ENCODE measurements around the gene MRPL40. TPM values are rescaled to one million over a fixed set of nuclear protein-coding genes. Genes with fewer than 3 reads are reported as not detected.

The MRPL40 gene
- total RNA-seq, 1 donor from 2014 or later, result 34.8 TPM

DNA sequence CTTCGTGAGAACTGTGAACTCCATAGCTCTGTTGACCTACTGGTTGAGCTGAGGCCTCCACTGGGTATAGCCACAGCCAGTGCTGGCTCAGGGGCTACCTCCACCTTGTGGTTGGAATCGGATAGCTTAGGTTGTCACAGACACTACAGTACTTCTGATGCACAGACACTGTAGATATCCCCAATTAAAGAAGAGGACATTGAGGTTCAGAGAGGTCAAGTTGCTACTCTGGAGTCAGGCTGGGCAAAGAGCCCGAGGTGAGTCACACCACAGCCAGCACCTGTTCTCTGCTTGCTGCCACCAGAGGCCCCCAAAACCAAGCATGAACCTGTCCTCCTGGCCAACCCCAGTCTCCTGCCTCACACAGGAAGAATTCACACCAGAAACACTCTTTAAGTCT is 41.2 kb downstream of the MRPL40 start:
- Mint-ChIP-seq H3K27me3 (ENCODE audit: low read depth) (no peaks in the 10 kb centered on the region), H3K27ac (no peak overlapping the region), H3K4me3 (ENCODE audit: low read depth) (no peak overlapping the region), H3K36me3 (ENCODE audit: low read depth) (peaks cover 63% of the 10 kb centered on the region), H3K4me1 (ENCODE audit: low read depth) (peaks cover 18% of the 10 kb centered on the region), H3K9me3 (no peaks in the 10 kb centered on the region)
- DNase-seq (ENCODE audit: low spot score), result no peak
- intact Hi-C loops (cut with micrococcal nuclease), result loop anchor here (10.0 kb wide), 1 partner anchor 329 kb away; the partner anchor contains the start of gene ESS2

DNA sequence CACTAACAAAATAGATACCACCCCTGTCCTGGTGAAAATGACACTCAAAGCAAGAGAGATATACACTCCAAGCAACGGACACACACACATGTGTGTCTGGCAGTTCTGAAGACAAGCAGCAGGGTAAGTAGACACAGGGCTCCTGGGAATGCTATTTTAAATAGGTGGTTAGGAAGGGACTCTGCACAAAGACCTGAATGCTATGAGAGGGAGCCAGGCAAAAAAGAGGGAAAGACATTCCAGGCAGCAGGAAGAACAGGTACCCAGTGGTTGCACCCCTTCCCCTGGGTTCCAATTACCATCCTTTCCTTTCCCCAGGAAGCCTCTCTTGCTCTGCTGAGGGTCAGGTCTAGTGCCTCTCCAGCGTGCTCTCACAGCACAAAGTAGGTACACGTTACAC is 43.7 kb downstream of the MRPL40 start:
- DNase-seq (ENCODE audit: low spot score), result no peak
- Mint-ChIP-seq H3K4me1 (ENCODE audit: low read depth) (peaks cover 24% of the 10 kb centered on the region), H3K9me3 (no peaks in the 10 kb centered on the region), H3K27ac (peak overlapping the region; percentile 40), H3K4me3 (ENCODE audit: low read depth) (no peak overlapping the region), H3K27me3 (ENCODE audit: low read depth) (no peaks in the 10 kb centered on the region), H3K36me3 (ENCODE audit: low read depth) (peaks cover 51% of the 10 kb centered on the region)
- intact Hi-C loops (cut with micrococcal nuclease), result loop anchor here (5.0 to 10.0 kb wide), 2 partner anchors 101 to 331 kb away; partner anchors contain the start of gene ESS2

DNA sequence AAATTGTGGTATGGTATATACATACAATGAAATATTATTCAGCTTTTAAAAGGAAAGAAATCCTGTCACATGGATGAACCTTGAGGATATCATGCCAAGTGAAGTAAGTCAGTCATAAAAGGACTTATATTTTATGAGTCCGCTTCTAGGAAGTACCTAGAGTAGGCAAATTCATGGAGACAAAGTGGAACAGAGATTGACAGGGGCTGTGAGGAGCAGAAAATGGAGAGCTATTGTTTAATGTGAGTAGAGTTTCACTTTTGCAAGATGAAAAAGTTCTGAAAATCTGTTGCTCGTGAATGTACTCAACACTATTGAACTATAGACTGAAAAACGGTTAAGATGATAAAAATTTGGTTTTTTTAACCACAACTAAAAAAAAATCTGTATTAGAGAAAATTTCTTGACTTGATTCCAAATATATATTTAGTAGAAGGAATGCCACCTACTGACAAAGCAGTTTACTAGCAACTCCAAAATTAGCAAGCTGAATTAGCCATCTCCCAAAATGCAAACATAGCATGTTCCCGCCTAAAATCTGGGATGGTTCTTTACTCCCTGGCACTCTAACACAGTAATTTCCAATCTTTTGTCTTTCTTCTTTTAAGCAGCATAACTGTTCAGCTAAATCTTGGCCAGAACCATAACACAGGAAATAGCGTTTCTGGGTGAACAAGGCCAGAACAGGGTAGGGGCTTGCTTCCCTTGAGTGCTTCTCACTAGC is 45.1 kb downstream of the MRPL40 start:
- DNase-seq (ENCODE audit: low spot score), result no peak
- Mint-ChIP-seq H3K4me1 (ENCODE audit: low read depth) (peaks cover 24% of the 10 kb centered on the region), H3K9me3 (no peaks in the 10 kb centered on the region), H3K36me3 (ENCODE audit: low read depth) (peaks cover 38% of the 10 kb centered on the region), H3K27me3 (ENCODE audit: low read depth) (no peaks in the 10 kb centered on the region), H3K4me3 (ENCODE audit: low read depth) (peak overlapping the region; percentile 99), H3K27ac (peak overlapping the region; percentile 78)
- intact Hi-C loops (cut with micrococcal nuclease), result loop anchor here (2.0 to 10.0 kb wide), 4 partner anchors 100 to 333 kb away; partner anchors contain the start of genes ESS2 and SLC25A1

DNA sequence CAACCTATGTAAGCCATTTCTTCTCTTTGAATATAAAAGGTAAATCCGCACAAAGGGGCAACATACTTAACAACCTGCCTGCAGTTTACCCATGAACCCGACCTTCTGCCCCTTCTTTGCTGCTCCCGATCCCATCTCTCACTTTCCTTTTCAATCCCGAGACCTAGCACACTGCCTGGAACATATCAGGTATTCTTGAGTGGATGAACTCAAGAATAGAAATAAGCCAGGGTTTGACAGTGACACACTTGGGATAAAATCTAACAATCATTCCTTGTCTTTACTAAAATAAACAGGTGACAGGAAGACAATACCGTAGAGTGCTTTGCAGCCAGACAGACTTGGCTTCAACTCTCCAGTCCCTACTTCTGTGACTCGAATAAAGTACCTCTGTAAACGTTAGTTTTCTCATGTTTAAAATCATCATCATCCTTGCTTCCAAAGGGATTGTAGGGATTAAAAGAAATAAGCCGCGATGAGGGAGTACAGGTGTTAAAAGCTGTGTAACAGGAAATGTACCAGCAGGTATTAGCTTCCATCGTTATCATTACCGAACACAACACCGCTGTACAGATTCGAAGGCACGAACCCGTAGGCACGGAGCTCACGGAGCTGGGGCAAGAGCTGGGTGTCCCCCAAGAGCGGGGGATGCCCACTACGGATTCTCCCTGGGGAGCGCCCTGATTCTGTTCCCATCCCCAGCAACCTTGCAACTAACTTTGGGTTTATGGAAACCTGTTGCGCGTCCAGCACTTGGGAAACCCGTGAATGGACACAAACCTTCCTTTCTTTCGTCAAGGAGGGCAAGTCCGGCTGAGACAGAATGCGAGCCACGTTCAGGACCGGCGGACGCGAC is 45.9 kb downstream of the MRPL40 start:
- Mint-ChIP-seq H3K9me3 (no peaks in the 10 kb centered on the region), H3K36me3 (ENCODE audit: low read depth) (peaks cover 35% of the 10 kb centered on the region)
- peak; percentile 12 for DNase-seq (ENCODE audit: low spot score)

DNA sequence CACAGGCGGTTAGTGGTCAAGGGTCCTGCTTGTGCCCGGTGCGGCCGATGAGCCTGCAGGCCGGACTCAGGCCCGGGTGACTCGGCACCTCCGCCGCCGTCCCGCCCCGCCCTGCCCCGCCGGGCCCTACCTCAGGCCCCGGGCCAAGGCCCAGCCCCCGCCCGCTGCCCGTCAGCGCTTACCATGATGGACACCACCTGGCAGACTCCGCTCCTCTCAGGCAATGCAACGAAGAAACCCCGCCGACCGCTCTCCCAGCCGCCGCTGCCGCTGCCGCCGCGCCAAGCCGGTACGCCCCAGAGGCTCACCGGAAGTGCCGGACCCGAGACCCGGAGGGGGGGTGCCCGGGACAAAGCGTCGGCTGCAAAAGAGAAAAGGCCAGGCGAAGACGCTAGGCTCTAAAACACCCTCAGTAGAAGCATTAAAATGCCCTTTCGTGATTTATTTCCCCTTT is 46.6 kb downstream of the MRPL40 start, which contains the start of gene UFD1:
UFD1 (minus strand) TSS at position 293 of the 454 bp plus-strand sequence; CDS start at position 185, 108 bp downstream.
- Mint-ChIP-seq H3K27me3 (ENCODE audit: low read depth) (no peaks in the 10 kb centered on the region), H3K9me3 (no peaks in the 10 kb centered on the region), H3K36me3 (ENCODE audit: low read depth) (peaks cover 34% of the 10 kb centered on the region), H3K4me3 (ENCODE audit: low read depth) (peak within 1 kb of the TSS; percentile 99), H3K27ac (peak within 1 kb of the TSS; percentile 94), H3K4me1 (ENCODE audit: low read depth) (peaks cover 34% of the 10 kb centered on the region)
- intact Hi-C loops (cut with micrococcal nuclease), result loop anchor here (1.0 to 10.0 kb wide), 6 partner anchors 32 to 334 kb away; partner anchors contain the start of genes C22orf39, ESS2, MRPL40 and SLC25A1
- DNase-seq (ENCODE audit: low spot score), result peak; percentile 81

More for the DNA sequence above, 45.9 kb downstream of the MRPL40 start:
- intact Hi-C loops (cut with micrococcal nuclease), result loop anchor here (2.0 to 10.0 kb wide), 4 partner anchors 99 to 333 kb away; partner anchors contain the start of genes ESS2 and SLC25A1
- Mint-ChIP-seq H3K27me3 (ENCODE audit: low read depth) (no peaks in the 10 kb centered on the region), H3K27ac (peak overlapping the region; percentile 78), H3K4me1 (ENCODE audit: low read depth) (peaks cover 28% of the 10 kb centered on the region), H3K4me3 (ENCODE audit: low read depth) (peak overlapping the region; percentile 99)

DNA sequence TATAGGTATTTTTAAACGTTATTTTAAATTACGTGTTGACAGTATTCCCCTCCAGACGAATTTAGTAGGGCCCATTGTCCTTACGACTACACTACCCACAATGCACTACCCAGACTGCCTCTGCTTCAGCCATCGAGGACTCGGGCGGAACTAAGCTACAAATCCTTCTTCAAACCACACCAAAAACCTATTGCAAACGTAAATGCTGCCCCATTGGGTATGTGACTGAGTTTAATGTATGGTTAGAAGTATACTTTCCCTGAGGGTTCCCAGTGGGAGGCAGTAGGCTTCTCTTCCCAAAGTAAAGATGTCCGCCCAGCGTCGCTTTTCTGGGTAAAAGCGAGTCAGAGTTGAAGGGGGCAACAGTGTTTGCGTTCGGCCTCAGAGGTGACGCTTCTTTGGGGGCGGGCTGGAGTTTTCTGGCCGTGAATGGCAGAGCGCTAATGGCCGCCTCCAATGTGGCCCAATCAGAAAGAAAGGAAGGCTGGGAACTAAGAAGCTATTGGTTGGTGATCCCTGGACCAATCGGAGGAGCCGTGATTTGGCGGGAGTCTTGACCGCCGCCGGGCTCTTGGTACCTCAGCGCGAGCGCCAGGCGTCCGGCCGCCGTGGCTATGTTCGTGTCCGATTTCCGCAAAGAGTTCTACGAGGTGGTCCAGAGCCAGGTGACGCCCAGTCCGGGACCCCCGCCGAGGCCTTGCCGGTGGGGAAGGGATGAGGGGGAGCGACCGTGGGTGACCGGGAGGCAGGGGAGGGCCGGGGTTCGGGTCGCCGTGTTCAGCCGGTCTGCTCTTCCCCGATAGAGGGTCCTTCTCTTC is 47.2 kb downstream of the MRPL40 start, which contains the start of gene CDC45:
CDC45 (plus strand) TSS at position 566 of the 818 bp plus-strand sequence; CDS start at position 615, 49 bp downstream.
- H3K27ac Mint-ChIP-seq, result peak within 1 kb of the TSS; percentile 94
- H3K9me3 Mint-ChIP-seq, result no peaks in the 10 kb centered on the region
- H3K4me3 Mint-ChIP-seq (ENCODE audit: low read depth), result peak within 1 kb of the TSS; percentile 99
- peaks cover 36% of the 10 kb centered on the region for H3K36me3 Mint-ChIP-seq (ENCODE audit: low read depth)
- H3K4me1 Mint-ChIP-seq (ENCODE audit: low read depth), result peaks cover 35% of the 10 kb centered on the region
- H3K27me3 Mint-ChIP-seq (ENCODE audit: low read depth), result no peaks in the 10 kb centered on the region
- DNase-seq (ENCODE audit: low spot score), result peak; percentile 94
- intact Hi-C loops (cut with micrococcal nuclease), result loop anchor here (1.0 to 10.0 kb wide), 6 partner anchors 32 to 335 kb away; partner anchors contain the start of genes C22orf39, ESS2, MRPL40 and SLC25A1

DNA sequence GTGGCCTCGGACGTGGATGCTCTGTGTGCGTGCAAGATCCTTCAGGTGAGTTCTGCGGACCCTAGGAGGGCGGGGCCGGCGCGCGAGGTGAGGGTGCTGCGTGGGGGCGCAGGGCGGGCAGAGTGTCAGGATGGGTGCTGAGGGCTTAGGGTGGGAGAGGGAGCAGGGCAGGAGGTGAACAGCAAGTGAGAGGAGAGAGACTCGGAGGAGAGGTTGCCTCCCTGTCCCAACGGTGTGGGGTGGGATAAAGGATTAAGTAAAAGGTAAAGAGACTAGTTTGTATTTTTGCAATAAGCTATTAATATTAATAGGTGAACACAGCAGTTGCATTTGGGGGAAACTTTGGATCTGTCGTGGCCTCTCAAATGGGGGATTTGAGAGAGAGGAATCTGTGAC is 47.8 kb downstream of the MRPL40 start:
- Mint-ChIP-seq H3K9me3 (no peaks in the 10 kb centered on the region), H3K36me3 (ENCODE audit: low read depth) (peaks cover 38% of the 10 kb centered on the region), H3K4me3 (ENCODE audit: low read depth) (peak overlapping the region; percentile 99), H3K27ac (peak overlapping the region; percentile 94), H3K4me1 (ENCODE audit: low read depth) (peaks cover 39% of the 10 kb centered on the region), H3K27me3 (ENCODE audit: low read depth) (no peaks in the 10 kb centered on the region)
- intact Hi-C loops (cut with micrococcal nuclease), result no loop called here
- DNase-seq (ENCODE audit: low spot score), result no peak

DNA sequence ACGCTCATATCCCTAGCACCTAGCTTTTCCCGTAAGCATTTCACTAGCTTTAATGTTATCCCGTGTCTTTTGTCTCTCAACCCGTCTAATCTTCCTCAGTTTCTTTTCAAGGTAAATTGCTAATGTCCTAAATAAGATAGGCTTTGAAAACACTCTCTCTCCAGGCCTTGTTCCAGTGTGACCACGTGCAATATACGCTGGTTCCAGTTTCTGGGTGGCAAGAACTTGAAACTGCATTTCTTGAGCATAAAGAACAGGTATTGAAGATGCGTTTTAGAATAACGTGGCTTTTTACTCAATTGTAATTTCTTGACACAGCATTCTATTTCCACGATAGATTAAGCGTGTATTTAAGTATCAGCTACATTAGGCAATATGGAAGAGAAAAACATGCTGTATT is 48.4 kb downstream of the MRPL40 start:
- DNase-seq (ENCODE audit: low spot score), result no peak
- no peaks in the 10 kb centered on the region for H3K27me3 Mint-ChIP-seq (ENCODE audit: low read depth)
- peak overlapping the region; percentile 99 for H3K4me3 Mint-ChIP-seq (ENCODE audit: low read depth)
- H3K4me1 Mint-ChIP-seq (ENCODE audit: low read depth), result peaks cover 37% of the 10 kb centered on the region
- H3K36me3 Mint-ChIP-seq (ENCODE audit: low read depth), result peaks cover 36% of the 10 kb centered on the region
- peak overlapping the region; percentile 34 for H3K27ac Mint-ChIP-seq
- intact Hi-C loops (cut with micrococcal nuclease), result no loop called here
- no peaks in the 10 kb centered on the region for H3K9me3 Mint-ChIP-seq

DNA sequence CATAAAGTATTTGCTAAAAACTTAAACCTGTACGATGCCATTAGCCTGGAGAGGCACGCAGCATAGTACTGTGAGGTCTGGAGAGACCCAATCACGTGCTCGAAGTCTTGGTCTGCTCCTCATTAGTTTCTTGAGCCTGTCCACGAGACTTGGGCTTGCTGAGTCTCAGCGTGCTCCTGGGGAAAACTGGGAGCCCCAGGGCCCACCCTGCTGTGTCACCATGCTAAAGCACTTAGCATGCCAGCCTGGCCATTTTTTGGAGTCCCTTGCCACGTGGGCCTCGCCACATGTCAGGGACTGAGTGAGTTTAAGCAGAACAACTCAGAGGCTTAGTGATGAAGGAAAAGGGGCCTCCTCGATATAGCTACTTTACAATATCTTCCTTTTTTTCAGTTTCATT is 50.0 kb downstream of the MRPL40 start:
- no peak for DNase-seq (ENCODE audit: low spot score)
- Mint-ChIP-seq H3K27ac (no peak overlapping the region), H3K4me3 (ENCODE audit: low read depth) (peak overlapping the region; percentile 10), H3K36me3 (ENCODE audit: low read depth) (peaks cover 38% of the 10 kb centered on the region), H3K4me1 (ENCODE audit: low read depth) (peaks cover 29% of the 10 kb centered on the region), H3K9me3 (no peaks in the 10 kb centered on the region), H3K27me3 (ENCODE audit: low read depth) (no peaks in the 10 kb centered on the region)
- intact Hi-C loops (cut with micrococcal nuclease), result no loop called here

DNA sequence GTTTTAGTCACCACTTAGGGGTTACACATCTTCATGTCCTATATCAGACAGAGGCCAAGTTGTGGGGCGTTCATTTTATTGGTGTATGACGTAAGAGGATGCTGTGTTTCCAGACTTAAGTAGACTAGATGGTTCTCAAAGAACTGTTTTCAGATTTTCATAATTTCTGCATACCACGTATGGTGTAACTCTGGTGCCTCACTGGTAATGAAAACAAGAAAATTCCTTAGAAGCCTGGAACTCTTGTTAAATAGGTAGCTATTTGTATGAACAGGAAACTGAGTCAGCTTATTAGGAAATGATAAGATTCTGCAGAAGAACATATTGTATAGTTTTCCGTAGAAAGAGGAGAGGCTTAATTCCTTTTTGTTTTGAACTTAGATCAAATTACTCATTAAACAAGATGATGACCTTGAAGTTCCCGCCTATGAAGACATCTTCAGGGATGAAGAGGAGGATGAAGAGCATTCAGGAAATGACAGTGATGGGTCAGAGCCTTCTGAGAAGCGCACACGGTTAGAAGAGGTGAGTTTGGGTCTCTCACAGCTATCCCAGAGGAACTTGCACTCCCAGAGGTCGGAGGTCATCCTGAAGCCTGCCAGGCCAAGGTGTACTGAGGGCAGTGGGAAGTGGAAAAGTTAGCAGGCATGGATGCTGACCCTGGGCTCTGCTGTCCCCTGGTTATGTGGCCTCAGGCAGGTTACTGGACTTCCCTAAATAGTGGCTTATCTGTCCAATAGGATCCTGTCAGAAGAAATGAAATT is 51.3 kb downstream of the MRPL40 start:
- intact Hi-C loops (cut with micrococcal nuclease), result no loop called here

More for the DNA sequence above, 51.3 kb downstream of the MRPL40 start:
- H3K4me3 Mint-ChIP-seq (ENCODE audit: low read depth), result peak overlapping the region; percentile 53
- peak overlapping the region; percentile 86 for H3K27ac Mint-ChIP-seq
- no peak for DNase-seq (ENCODE audit: low spot score)
- peaks cover 26% of the 10 kb centered on the region for H3K4me1 Mint-ChIP-seq (ENCODE audit: low read depth)
- peaks cover 48% of the 10 kb centered on the region for H3K36me3 Mint-ChIP-seq (ENCODE audit: low read depth)
- H3K9me3 Mint-ChIP-seq, result no peaks in the 10 kb centered on the region
- no peaks in the 10 kb centered on the region for H3K27me3 Mint-ChIP-seq (ENCODE audit: low read depth)
